ENCODE measurements around the gene ZFYVE9. TPM values are rescaled to one million over a fixed set of nuclear protein-coding genes. Genes with fewer than 3 reads are reported as not detected.

ZFYVE9 gene
- total and polyA plus RNA-seq, 2 of the 13 experiments (the other 11 are each of a cell fraction or from before 2014, with no cell fraction given): 9.2 to 19.8 TPM

DNA sequence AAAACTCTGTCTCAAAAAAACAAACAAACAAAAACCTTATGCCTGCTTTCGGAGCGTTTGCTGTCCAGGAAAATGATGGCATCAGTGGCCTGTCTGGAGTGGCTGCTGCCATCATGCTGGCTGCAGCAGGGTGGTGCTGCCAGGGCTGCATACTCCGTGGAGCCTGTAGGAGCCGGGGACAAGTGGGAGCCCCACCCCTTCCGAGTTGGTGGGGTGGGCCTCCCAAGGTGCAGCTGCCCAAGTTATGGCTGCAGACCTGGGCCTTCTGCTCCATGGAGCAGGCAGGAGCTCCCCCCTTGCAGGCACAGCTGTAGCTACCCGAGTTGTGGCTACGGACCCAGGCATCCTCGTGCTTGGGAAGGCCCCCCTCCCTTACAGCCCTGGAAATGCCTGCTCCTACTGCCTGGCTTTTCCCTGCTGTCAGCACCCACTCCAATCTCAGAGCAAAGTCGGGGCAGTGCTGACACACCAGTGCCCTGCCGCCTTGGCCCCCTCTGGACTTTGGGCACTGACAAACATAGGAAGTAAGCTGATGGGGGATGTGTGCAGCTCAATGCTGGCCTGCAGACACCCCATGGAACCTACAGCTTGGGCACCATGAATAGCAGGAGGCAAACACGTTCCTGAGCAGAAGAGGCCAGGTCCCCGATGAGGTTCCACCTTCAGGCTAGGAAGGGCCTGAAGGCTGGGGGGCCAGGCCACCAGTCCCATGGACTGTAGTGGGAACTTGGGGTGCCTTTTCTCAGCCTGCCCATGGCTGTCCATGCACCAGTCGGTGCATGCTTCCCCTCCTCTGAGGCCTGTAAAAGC is 163.7 kb downstream of the ZFYVE9 start (continued):
- TF ChIP-seq ZNF773 (CRISPR knock-in tag; IDR thresholded peaks at IDR 0.05; ENCODE audit: borderline replicate concordance) (no peak), ZFP41 (CRISPR knock-in tag; IDR thresholded peaks at IDR 0.05; ENCODE audit: borderline replicate concordance) (no peak), ZNF747 (CRISPR knock-in tag; IDR thresholded peaks at IDR 0.05; ENCODE audit: borderline replicate concordance) (0 out of 2 replicates have a peak, but pooled peaks have one; percentile 38), ZNF30 (CRISPR knock-in tag; IDR thresholded peaks at IDR 0.05) (no peak), POLR2A (IDR thresholded peaks at IDR 0.05; ENCODE audit: insufficient read depth in 1 of 2, low read depth in 2 of 2, low read length in 2 of 2) (peak in 1 of 2 experiments; percentile 25; a peak in 1 of 4 replicates), NBN (conservative IDR thresholded peaks at IDR 0.05) (no peak), ARID2 (CRISPR knock-in tag; IDR thresholded peaks at IDR 0.05; ENCODE audit: borderline replicate concordance) (no peak), ZNF256 (CRISPR knock-in tag; conservative IDR thresholded peaks at IDR 0.05) (no peak), ESRRA (CRISPR knock-in tag; IDR thresholded peaks at IDR 0.05; ENCODE audit: low read depth) (no peak; the same call in 1 of the 2 replicates), RBFOX2 (IDR thresholded peaks at IDR 0.05; ENCODE audit: low read depth, low read length) (no peak), FOXJ3 (CRISPR knock-in tag; IDR thresholded peaks at IDR 0.05; ENCODE audit: borderline replicate concordance) (no peak), ZNF317 (CRISPR knock-in tag; IDR thresholded peaks at IDR 0.05) (peak; percentile 49; the same call in 1 of the 2 replicates), ZNF274 (CRISPR knock-in tag; IDR thresholded peaks at IDR 0.05) (no peak), HNRNPK (IDR thresholded peaks at IDR 0.05; ENCODE audit: low read depth, low read length, poor library complexity, severe bottlenecking) (no peak), PHF8 (CRISPR knock-in tag; IDR thresholded peaks at IDR 0.05) (peak; percentile 38; the same call in 1 of the 2 replicates), JUN (CRISPR knock-in tag; IDR thresholded peaks at IDR 0.05) (no peak; the same call in 1 of the 2 replicates), ZBTB8A (CRISPR knock-in tag; IDR thresholded peaks at IDR 0.05; ENCODE audit: borderline replicate concordance, low read depth) (no peak), KDM2A (CRISPR knock-in tag; IDR thresholded peaks at IDR 0.05; ENCODE audit: borderline replicate concordance, low read depth) (no peak), CEBPG (CRISPR knock-in tag; IDR thresholded peaks at IDR 0.05) (0 out of 2 replicates have a peak, but pooled peaks have one; percentile 27), MAZ (IDR thresholded peaks at IDR 0.05; ENCODE audit: borderline replicate concordance, low read depth, low read length) (0 out of 2 replicates have a peak, but pooled peaks have one; percentile 31), MAZ (CRISPR knock-in tag; IDR thresholded peaks at IDR 0.05; ENCODE audit: low read depth) (no peak)
- TF ChIP-seq, protein P1, sequence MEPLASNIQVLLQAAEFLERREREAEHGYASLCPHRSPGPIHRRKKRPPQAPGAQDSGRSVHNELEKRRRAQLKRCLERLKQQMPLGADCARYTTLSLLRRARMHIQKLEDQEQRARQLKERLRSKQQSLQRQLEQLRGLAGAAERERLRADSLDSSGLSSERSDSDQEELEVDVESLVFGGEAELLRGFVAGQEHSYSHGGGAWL (CRISPR knock-in tag; IDR thresholded peaks at IDR 0.05): no peak
- TF ChIP-seq, protein P2, sequence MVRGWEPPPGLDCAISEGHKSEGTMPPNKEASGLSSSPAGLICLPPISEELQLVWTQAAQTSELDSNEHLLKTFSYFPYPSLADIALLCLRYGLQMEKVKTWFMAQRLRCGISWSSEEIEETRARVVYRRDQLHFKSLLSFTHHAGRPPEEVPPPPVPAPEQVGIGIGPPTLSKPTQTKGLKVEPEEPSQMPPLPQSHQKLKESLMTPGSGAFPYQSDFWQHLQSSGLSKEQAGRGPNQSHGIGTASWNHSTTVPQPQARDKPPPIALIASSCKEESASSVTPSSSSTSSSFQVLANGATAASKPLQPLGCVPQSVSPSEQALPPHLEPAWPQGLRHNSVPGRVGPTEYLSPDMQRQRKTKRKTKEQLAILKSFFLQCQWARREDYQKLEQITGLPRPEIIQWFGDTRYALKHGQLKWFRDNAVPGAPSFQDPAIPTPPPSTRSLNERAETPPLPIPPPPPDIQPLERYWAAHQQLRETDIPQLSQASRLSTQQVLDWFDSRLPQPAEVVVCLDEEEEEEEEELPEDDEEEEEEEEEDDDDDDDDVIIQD (CRISPR knock-in tag; IDR thresholded peaks at IDR 0.05; ENCODE audit: low read depth): peak; percentile 72
- TF ChIP-seq, protein P3, sequence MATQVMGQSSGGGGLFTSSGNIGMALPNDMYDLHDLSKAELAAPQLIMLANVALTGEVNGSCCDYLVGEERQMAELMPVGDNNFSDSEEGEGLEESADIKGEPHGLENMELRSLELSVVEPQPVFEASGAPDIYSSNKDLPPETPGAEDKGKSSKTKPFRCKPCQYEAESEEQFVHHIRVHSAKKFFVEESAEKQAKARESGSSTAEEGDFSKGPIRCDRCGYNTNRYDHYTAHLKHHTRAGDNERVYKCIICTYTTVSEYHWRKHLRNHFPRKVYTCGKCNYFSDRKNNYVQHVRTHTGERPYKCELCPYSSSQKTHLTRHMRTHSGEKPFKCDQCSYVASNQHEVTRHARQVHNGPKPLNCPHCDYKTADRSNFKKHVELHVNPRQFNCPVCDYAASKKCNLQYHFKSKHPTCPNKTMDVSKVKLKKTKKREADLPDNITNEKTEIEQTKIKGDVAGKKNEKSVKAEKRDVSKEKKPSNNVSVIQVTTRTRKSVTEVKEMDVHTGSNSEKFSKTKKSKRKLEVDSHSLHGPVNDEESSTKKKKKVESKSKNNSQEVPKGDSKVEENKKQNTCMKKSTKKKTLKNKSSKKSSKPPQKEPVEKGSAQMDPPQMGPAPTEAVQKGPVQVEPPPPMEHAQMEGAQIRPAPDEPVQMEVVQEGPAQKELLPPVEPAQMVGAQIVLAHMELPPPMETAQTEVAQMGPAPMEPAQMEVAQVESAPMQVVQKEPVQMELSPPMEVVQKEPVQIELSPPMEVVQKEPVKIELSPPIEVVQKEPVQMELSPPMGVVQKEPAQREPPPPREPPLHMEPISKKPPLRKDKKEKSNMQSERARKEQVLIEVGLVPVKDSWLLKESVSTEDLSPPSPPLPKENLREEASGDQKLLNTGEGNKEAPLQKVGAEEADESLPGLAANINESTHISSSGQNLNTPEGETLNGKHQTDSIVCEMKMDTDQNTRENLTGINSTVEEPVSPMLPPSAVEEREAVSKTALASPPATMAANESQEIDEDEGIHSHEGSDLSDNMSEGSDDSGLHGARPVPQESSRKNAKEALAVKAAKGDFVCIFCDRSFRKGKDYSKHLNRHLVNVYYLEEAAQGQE (IDR thresholded peaks at IDR 0.05; ENCODE audit: borderline replicate concordance in 1 of 2, low read depth in 1 of 2, low read length in 2 of 2): no peak

All from HepG2 (cell line).